ENCODE results near the gene IGSF8.

DNA sequence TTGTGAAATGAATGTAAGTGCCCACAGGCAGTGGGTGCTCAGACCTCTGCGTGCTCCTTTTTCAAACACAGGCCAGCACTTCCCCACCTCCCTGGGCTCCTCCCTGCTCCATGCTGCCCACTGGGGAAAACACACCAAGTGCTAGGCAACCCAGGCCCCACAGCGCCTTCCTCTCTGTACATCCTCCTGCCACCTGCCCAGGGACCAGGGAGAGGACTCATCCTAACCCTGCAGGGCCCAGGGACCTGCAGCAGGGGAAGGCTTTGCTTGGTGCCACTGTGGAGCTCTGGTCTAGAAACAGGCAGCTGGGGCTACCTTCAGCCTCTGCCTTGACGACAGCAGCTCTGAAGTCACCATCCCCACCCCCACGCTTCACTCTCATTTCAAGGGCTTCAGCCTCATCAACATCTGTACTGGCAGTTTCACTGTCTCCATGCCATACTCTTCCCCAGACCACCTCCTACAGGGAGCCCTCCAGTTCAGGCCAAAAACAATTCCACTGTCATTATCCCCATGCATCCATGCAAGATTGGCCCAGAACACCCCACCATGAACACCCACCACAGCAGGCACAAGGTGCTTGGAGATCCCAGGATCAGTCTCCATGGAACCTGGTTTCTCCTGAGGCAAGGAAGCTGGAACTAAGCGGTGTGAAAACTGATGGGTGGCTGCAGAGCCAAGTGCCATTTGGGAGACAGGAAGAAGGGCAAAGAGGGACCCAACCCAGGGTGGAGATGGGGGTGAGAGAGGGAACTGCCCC, 1.1 kb downstream of the IGSF8 start:
- TF ChIP-seq TEAD4 (IDR thresholded peaks at IDR 0.05; ENCODE audit: borderline replicate concordance, insufficient read depth), result no peak
- no peak for TF ChIP-seq FOXJ3 (CRISPR knock-in tag; IDR thresholded peaks at IDR 0.05)
- TF ChIP-seq, protein P1, sequence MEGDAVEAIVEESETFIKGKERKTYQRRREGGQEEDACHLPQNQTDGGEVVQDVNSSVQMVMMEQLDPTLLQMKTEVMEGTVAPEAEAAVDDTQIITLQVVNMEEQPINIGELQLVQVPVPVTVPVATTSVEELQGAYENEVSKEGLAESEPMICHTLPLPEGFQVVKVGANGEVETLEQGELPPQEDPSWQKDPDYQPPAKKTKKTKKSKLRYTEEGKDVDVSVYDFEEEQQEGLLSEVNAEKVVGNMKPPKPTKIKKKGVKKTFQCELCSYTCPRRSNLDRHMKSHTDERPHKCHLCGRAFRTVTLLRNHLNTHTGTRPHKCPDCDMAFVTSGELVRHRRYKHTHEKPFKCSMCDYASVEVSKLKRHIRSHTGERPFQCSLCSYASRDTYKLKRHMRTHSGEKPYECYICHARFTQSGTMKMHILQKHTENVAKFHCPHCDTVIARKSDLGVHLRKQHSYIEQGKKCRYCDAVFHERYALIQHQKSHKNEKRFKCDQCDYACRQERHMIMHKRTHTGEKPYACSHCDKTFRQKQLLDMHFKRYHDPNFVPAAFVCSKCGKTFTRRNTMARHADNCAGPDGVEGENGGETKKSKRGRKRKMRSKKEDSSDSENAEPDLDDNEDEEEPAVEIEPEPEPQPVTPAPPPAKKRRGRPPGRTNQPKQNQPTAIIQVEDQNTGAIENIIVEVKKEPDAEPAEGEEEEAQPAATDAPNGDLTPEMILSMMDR (IDR thresholded peaks at IDR 0.05), result no peak
- TF ChIP-seq TAF1 (IDR thresholded peaks at IDR 0.05; ENCODE audit: borderline replicate concordance, low read depth, low read length), result no peak
- no peak for TF ChIP-seq RAD21 (IDR thresholded peaks at IDR 0.05; ENCODE audit: low read length)
- TF ChIP-seq POLR2AphosphoS5 (IDR thresholded peaks at IDR 0.05; ENCODE audit: low read depth, low read length), result no peak
- TF ChIP-seq, protein P2, sequence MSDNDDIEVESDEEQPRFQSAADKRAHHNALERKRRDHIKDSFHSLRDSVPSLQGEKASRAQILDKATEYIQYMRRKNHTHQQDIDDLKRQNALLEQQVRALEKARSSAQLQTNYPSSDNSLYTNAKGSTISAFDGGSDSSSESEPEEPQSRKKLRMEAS (IDR thresholded peaks at IDR 0.05; ENCODE audit: low read depth), result no peak

Measured in SK-N-SH (cell line).